Measurements from ENCODE around the gene GET3. TPM values are rescaled to one million over a fixed set of nuclear protein-coding genes. Genes with fewer than 3 reads are reported as not detected.

The GET3 gene
- total and polyA plus RNA-seq, 2 of the 13 experiments (the other 11 are each of a cell fraction or from before 2014, with no cell fraction given) = 57.7 to 59.4 TPM

- TF ChIP-seq, protein P1, sequence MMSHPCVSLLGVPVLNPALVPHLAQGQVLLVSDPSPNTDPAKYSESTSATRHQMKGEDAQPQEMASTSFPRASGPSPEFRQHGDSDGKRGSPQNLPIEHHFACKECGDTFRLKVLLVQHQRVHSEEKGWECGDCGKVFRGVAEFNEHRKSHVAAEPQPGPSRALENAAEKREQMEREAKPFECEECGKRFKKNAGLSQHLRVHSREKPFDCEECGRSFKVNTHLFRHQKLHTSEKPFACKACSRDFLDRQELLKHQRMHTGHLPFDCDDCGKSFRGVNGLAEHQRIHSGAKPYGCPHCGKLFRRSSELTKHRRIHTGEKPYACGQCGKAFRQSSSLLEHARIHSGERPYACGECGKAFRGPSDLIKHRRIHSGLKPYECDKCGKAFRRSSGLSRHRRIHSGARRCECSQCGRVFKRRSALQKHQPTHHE (CRISPR knock-in tag; IDR thresholded peaks at IDR 0.05; ENCODE audit: borderline replicate concordance) = no peak
- TF ChIP-seq ZEB1 (IDR thresholded peaks at IDR 0.05; ENCODE audit: insufficient replicate concordance, low read depth) (no peak), ZNF768 (CRISPR knock-in tag; IDR thresholded peaks at IDR 0.05) (no peak; the same call in none of the 2 replicates), CHD2 (IDR thresholded peaks at IDR 0.05; ENCODE audit: low read depth, low read length) (peak; percentile 72; the same call in 1 of the 2 replicates), ZNF672 (CRISPR knock-in tag; IDR thresholded peaks at IDR 0.05) (no peak), KDM1A (CRISPR knock-in tag; IDR thresholded peaks at IDR 0.05) (no peak), SNAPC5 (CRISPR knock-in tag; IDR thresholded peaks at IDR 0.05; ENCODE audit: borderline replicate concordance) (no peak), ARHGAP35 (CRISPR knock-in tag; IDR thresholded peaks at IDR 0.05; ENCODE audit: borderline replicate concordance) (no peak), ZNF333 (CRISPR knock-in tag; IDR thresholded peaks at IDR 0.05; ENCODE audit: borderline replicate concordance) (peak; percentile 74; the same call in 1 of the 2 replicates), AKAP8 (CRISPR knock-in tag; IDR thresholded peaks at IDR 0.05) (no peak), YEATS2 (CRISPR knock-in tag; IDR thresholded peaks at IDR 0.05; ENCODE audit: borderline replicate concordance) (peak; percentile 32; the same call in 1 of the 2 replicates), CCAR2 (optimal IDR thresholded peaks at IDR 0.05; ENCODE audit: low read depth, low read length) (no peak), FOXJ3 (CRISPR knock-in tag; IDR thresholded peaks at IDR 0.05; ENCODE audit: borderline replicate concordance) (no peak), ZNF124 (CRISPR knock-in tag; IDR thresholded peaks at IDR 0.05) (no peak), SMARCE1 (IDR thresholded peaks at IDR 0.05; ENCODE audit: borderline replicate concordance) (no peak), ZNF878 (CRISPR knock-in tag; IDR thresholded peaks at IDR 0.05) (0 out of 2 replicates have a peak, but pooled peaks have one; percentile 45)
- TF ChIP-seq, protein P2, sequence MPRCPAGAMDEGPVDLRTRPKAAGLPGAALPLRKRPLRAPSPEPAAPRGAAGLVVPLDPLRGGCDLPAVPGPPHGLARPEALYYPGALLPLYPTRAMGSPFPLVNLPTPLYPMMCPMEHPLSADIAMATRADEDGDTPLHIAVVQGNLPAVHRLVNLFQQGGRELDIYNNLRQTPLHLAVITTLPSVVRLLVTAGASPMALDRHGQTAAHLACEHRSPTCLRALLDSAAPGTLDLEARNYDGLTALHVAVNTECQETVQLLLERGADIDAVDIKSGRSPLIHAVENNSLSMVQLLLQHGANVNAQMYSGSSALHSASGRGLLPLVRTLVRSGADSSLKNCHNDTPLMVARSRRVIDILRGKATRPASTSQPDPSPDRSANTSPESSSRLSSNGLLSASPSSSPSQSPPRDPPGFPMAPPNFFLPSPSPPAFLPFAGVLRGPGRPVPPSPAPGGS (CRISPR knock-in tag; IDR thresholded peaks at IDR 0.05) = peak; percentile 87
- TF ChIP-seq, protein P3, sequence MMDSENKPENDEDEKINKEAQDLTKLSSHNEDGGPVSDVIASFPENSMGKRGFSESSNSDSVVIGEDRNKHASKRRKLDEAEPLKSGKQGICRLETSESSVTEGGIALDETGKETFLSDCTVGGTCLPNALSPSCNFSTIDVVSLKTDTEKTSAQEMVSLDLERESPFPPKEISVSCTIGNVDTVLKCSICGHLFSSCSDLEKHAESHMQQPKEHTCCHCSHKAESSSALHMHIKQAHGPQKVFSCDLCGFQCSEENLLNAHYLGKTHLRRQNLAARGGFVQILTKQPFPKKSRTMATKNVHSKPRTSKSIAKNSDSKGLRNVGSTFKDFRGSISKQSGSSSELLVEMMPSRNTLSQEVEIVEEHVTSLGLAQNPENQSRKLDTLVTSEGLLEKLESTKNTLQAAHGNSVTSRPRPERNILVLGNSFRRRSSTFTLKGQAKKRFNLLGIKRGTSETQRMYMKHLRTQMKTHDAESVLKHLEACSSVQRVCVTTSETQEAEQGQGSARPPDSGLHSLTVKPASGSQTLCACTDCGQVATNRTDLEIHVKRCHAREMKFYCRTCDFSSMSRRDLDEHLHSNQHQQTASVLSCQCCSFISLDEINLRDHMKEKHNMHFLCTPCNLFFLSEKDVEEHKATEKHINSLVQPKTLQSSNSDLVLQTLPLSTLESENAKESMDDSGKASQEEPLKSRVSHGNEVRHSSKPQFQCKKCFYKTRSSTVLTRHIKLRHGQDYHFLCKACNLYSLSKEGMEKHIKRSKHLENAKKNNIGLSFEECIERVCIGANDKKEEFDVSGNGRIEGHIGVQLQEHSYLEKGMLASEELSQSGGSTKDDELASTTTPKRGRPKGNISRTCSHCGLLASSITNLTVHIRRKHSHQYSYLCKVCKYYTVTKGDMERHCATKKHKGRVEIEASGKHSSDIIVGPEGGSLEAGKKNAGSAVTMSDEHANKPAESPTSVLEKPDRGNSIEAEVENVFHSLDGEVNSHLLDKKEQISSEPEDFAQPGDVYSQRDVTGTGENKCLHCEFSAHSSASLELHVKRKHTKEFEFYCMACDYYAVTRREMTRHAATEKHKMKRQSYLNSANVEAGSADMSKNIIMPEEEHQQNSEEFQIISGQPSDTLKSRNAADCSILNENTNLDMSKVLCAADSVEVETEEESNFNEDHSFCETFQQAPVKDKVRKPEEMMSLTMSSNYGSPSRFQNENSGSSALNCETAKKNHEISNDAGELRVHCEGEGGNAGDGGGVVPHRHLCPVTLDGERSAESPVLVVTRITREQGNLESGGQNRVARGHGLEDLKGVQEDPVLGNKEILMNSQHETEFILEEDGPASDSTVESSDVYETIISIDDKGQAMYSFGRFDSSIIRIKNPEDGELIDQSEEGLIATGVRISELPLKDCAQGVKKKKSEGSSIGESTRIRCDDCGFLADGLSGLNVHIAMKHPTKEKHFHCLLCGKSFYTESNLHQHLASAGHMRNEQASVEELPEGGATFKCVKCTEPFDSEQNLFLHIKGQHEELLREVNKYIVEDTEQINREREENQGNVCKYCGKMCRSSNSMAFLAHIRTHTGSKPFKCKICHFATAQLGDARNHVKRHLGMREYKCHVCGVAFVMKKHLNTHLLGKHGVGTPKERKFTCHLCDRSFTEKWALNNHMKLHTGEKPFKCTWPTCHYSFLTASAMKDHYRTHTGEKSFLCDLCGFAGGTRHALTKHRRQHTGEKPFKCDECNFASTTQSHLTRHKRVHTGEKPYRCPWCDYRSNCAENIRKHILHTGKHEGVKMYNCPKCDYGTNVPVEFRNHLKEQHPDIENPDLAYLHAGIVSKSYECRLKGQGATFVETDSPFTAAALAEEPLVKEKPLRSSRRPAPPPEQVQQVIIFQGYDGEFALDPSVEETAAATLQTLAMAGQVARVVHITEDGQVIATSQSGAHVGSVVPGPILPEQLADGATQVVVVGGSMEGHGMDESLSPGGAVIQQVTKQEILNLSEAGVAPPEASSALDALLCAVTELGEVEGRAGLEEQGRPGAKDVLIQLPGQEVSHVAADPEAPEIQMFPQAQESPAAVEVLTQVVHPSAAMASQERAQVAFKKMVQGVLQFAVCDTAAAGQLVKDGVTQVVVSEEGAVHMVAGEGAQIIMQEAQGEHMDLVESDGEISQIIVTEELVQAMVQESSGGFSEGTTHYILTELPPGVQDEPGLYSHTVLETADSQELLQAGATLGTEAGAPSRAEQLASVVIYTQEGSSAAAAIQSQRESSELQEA (CRISPR knock-in tag; IDR thresholded peaks at IDR 0.05; ENCODE audit: not compliant biosample characterization) = no peak
Measured at GRCh38 chr19:12793290-12794195, 56.2 kb downstream of the GET3 start (continued).

All from HepG2 (cell line).